Lung microvascular endothelial cell (primary cell): Measurements from ENCODE around the gene HOXC13. TPM values are rescaled to one million over a fixed set of nuclear protein-coding genes. Genes with fewer than 3 reads are reported as not detected.

Experiments used
- DNase-seq, 2 donors: peaks; one replicate each; pipeline versions ENCODE4 v3.0.0 to v3.0.0-alpha.2; 2010; ENCODE audit warnings: low read depth in 2 of 2
- total RNA-seq: library from RNA; depleted of rRNA; stranded (reverse); fragments of >200 nt; gene quantifications from 2 replicates; pipeline ENCODE4 v1.2.1, GENCODE V29; 2014

HOXC13 gene
- total RNA-seq, 1 donor from 2014 or later = not detected

GRCh38 chr12:53969588-53970259 lies 31.1 kb downstream of the HOXC13 start:
- DNase-seq = no peak

- no peak for DNase-seq
Measured at GRCh38 chr12:53970451-53970850, 31.8 kb downstream of the HOXC13 start.

- DNase-seq = no peak
Measured at GRCh38 chr12:53971129-53971528, 32.5 kb downstream of the HOXC13 start.

GRCh38 chr12:53971686-53972085 lies 33.1 kb downstream of the HOXC13 start:
- DNase-seq = no peak

DNA sequence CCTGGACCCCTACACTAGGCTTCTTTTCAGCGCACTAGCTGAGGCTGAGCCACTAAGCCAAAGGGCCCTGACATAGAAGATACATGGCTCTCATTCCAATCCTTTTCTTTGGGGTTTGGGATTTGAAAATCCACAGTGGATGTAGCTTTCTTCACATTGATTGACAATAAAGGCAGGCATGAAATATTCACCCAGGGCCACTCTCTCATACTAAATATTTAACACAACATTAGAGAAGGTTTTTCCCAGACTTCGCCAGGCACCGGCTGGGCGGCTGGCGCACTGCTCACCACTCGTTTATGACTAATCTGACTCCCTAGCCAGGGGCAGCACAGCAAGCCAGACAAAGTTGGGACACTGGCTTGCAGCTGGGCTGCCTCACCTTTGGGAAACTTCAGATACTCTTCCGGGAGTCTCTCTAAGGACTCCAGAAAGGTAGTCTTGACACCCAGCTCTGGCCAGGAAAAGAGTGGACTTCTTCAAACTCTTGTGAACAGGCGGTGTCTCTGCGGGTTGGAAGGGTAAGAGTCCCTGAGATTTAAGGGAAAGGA lies 33.6 kb downstream of the HOXC13 start:
- DNase-seq = no peak

DNA sequence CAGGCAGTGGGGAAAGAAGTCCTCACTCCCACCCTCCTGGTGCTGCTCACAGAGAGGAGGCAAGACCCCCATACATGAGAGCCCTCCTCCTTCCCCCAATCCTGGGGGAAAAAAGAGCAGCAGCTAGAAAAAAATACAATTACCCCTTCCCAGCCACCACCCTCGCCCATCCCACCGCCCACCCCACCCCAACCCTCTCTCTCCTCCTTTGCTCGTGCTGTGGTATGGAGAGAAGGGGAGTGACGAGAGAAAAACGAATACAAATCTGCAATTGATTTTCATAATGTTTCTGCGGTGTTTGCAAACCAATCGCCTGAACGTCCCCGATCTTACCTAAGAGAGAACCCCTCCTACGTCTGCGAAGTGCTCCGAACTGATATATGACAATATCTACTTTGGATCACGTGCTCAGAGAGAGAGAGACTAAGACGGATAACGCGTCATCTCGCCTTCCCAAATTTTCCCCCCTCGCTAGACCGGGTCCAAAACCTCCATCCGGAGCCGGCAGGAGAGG lies 34.1 kb downstream of the HOXC13 start, which contains the start of gene HOXC11:
Gene HOXC11, plus strand, starts transcription at position 405 of the 514 bp plus-strand sequence. CDS start 116 bp downstream, outside the sequence.
- no peak for DNase-seq

GRCh38 chr12:53973236-53974042 lies 34.8 kb downstream of the HOXC13 start:
- no peak for DNase-seq

GRCh38 chr12:53974084-53975063 lies 35.7 kb downstream of the HOXC13 start, which contains the start of gene HOTAIR:
TSS of gene HOTAIR (minus strand) at chr12:53974954.
- no peak for DNase-seq

GRCh38 chr12:53975064-53975471 lies 36.4 kb downstream of the HOXC13 start:
- DNase-seq = no peak

DNA sequence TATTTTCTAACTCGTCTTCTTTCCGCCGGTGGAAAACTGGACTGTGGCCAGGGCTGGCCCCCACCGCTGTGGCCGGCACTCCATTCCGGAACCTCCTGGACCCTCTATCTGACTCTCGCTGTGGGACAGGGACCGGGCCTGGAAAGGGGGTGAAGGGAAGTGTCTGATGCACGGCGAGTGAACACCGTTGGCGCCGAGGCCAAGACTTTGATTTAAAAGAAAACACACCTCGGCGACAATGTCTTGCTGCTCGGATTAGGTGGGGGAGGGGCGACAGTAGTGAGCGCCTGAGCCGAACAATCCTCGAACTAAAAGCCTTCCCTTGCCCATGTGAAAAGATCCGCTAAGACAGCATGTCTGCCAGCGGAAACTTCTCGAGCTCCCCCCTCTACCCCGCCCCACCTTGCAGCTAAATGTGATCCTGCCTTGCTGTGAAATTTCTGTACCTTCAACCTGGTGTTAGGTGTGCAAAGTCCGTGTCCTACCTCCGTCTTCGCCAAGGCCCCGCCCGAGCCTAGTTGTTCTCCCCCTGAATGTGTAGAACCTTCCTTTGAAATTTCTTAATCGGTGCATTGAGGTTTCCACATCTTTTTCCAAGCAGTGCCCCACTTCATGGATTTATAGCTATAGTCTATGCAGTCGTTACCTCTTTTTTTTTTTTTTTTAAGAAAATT lies 37.0 kb downstream of the HOXC13 start:
- no peak for DNase-seq

GRCh38 chr12:53976172-53976822 lies 37.7 kb downstream of the HOXC13 start:
- no peak for DNase-seq

DNA sequence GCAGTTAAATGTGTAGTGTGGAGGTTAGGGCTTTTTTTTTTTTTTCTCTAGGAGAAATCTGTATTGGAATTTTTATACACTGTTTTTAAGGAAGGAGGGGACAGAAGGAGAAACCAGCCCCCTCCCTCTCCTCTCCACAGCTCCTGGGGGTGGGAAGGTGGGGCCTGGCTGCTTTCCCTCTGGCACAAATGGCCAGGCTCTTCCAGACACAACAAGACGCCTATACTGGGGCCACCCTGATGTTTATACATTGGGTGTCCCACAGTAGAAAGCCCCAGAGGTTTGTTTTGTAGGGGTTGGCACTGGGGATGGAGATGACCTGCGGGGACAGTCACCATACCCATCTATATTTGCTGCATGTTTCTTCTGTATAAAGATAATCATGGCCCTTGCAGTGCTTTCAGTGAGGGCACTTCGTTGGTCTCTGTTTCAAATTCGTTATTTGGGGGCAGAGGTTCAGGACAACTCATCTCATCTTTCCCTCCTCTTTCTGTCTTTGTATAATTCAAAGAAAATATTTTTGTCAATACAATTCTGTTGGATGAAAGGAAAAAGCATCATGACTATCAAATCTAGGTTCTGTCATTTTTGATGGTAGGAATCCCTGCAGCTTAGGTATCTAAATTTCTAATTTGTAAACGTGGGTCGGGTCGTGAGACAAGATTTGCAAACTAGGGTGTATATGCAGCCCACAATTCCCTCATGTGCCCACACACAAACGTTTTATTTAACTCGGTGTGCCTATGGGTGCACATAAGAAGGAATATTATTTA lies 38.4 kb downstream of the HOXC13 start:
- DNase-seq = no peak

GRCh38 chr12:53977596-53978445 lies 39.2 kb downstream of the HOXC13 start:
- DNase-seq = no peak

DNA sequence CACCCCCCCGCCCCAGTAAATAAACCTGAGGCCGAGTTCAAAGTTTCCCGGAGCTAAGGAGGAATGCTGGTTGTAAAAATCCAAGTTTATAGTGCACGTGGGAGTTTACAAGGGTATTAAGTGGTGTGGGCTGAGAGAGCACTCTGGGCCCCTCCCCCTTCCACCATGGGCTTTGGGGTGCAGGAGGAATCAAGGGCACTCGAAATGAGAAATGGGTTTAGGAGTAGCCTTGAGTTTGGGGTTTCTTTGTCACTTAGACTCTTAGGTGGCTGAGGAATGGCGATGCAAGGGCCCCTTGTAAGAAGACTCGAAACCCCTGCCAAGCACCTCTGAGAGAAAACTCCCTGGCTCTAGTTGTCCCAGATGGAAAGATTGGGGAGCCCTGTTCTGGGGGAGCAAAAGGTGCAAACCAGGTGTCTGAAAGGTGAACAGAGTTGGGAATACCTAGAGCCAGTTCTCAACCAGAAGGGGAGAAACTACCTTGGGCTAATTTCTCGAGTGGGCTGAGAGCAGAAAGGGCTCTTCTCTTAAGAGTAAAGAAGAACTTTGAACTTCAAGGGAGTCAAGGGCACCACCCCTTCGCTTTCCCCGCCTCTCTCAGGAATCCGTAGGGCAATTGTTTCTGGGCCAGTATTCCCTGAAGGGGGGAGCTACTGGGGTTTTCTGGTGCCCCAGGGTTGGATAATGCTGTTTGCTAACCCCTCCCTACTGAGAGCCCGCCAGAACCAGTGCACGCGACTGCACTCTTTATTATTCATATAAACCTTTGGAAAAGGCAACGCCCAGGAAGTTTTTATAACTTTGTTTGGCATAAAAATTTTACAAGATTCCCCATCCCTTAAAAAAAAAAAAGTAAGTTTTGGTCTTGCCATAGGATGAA lies 40.1 kb downstream of the HOXC13 start:
- DNase-seq = no peak

DNA sequence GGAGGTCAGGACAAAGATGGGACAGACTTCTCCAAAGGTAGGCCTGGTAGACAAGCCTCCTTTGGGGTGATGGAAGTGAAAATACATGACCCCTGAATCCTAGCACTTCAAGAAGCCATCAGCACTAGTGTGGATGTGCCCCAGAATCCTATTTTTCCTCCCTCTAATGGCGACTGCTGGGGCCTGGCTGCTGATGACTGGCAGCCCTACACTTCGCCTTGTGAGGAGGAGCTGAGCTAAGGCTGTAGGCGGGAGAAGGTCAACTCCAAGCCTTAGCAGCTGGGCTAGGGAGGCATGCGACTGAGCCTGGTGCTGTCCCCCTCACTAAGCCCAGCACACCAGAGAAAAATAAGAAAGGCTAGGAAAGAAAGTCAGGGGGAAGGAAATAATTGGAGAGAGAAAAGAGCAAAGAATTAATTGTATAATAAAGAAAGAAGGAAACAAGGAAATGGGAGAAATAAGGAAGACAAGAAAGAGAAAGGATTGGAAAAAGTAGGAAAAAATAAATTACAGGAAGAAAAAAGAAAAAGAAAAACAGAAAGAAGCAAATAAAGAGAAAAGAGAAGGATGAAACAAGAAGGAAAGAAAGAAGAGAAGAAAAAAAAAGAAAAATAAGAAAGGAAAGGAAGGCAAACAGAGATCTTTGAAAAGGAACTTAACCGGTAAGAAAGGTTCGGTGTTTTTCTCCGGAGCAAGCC lies 41.6 kb downstream of the HOXC13 start:
- DNase-seq = no peak

GRCh38 chr12:53980802-53981496 lies 42.3 kb downstream of the HOXC13 start:
- no peak for DNase-seq
